HG03354 (cell line): Measurements from ENCODE around the gene MTSS2.

ENCODE experiments used
- ATAC-seq: cut with Tn5 transposase; IDR thresholded peaks from one replicate; pipeline ENCODE4 v1.9.1; 2021; ENCODE audit warnings: mild to moderate bottlenecking; ENCODE audit not compliant: unreplicated experiment, poor library complexity, severe bottlenecking

MTSS2 gene

GRCh38 chr16:70642633-70643032 lies 43.2 kb downstream of the MTSS2 start:
- ATAC-seq: no peak

GRCh38 chr16:70638814-70639792 lies 46.8 kb downstream of the MTSS2 start:
- ATAC-seq: no peak
